Thoracic aorta (tissue), 2 donors: ENCODE measurements around the gene BNIP1. TPM values are rescaled to one million over a fixed set of nuclear protein-coding genes. Genes with fewer than 3 reads are reported as not detected.
"Not testable (repeated sequence)": the region's sequence is repeated elsewhere in the genome, so short reads cannot be mapped to it uniquely, and the experiment has no call there.

Source experiments
- ATAC-seq: fragments of 150-250 bp; one replicate; pipeline ENCODE4 v1.8.0; 2017; ENCODE audit warnings: low read depth; ENCODE audit not compliant: insufficient number of reproducible peaks, low FRiP score
- DNase-seq: peaks from one replicate; pipeline ENCODE4 v3.0.0-alpha.2; 2020; ENCODE audit warnings: low spot score
- H3K27ac ChIP-seq, 2 donors: fragments of 200-600 bp; sonication (generic); 1 replicate in 1 of 2; 2 replicates in 1 of 2; pipeline ENCODE4 v1.5.1; 2016; ENCODE audit warnings: mild to moderate bottlenecking in 2 of 2, moderate library complexity in 2 of 2
- H3K27me3 ChIP-seq: fragments of 200-600 bp; sonication (generic); replicated peaks from 2 replicates; pipeline ENCODE4 v1.6.0; 2016; ENCODE audit warnings: mild to moderate bottlenecking; ENCODE audit not compliant: insufficient read depth
- H3K36me3 ChIP-seq: fragments of 200-600 bp; sonication (generic); one replicate; pipeline ENCODE4 v1.5.1; 2016
- H3K4me1 ChIP-seq, 2 donors: fragments of 200-600 bp; sonication (generic); 1 replicate in 1 of 2; 2 replicates in 1 of 2; pipeline versions ENCODE4 v1.5.1 to v1.6.0; 2016; ENCODE audit warnings: low read depth in 2 of 2, mild to moderate bottlenecking in 1 of 2; ENCODE audit not compliant: control insufficient read depth in 1 of 2
- H3K4me3 ChIP-seq: fragments of 200-600 bp; sonication (generic); 2 replicates; pipeline ENCODE4 v1.5.1; 2016; ENCODE audit warnings: mild to moderate bottlenecking
- H3K9me3 ChIP-seq: fragments of 200-600 bp; sonication (generic); 2 replicates; pipeline ENCODE4 v1.5.1; 2016
- CTCF ChIP-seq: fragments of 200-600 bp; sonication (generic); IDR thresholded peaks from one replicate; pipeline ENCODE4 v1.5.1; 2019; ENCODE audit warnings: antibody characterized with exemption
- total RNA-seq, 2 donors: library from RNA; depleted of rRNA; stranded (reverse); fragments of >200 nt; gene quantifications; one replicate each; pipeline versions ENCODE4 v1.1.0 to v1.2.3, GENCODE V29; 2016

Gene BNIP1
- total RNA-seq, 2 donors from 2014 or later: 4.9 to 7.8 TPM

- Histone ChIP-seq H3K4me3 (no peak overlapping the region), H3K27me3 (no peaks in the 10 kb centered on the region), H3K27ac (no peak overlapping the region), H3K9me3 (no peaks in the 10 kb centered on the region), H3K36me3 (peaks cover 15% of the 10 kb centered on the region), H3K4me1 (no peaks in the 10 kb centered on the region)
- DNase-seq (no peak), ATAC-seq (no peak)
- no peak for TF ChIP-seq CTCF
These were observed 9.5 kb downstream of the BNIP1 start for GRCh38 chr5:173153842-173154241.

- H3K36me3 ChIP-seq: peaks cover 14% of the 10 kb centered on the region
- H3K4me1 ChIP-seq, DNase-seq, H3K27me3 ChIP-seq, H3K9me3 ChIP-seq, H3K4me3 ChIP-seq, ATAC-seq, H3K27ac ChIP-seq: not testable (repeated sequence)
These were observed 10.3 kb downstream of the BNIP1 start for GRCh38 chr5:173154619-173155018.

GRCh38 chr5:173155912-173156311 lies 11.6 kb downstream of the BNIP1 start:
- Histone ChIP-seq H3K4me3 (no peak overlapping the region), H3K27ac (no peak overlapping the region), H3K4me1 (no peaks in the 10 kb centered on the region), H3K27me3 (no peaks in the 10 kb centered on the region), H3K36me3 (peaks cover 25% of the 10 kb centered on the region), H3K9me3 (no peaks in the 10 kb centered on the region)
- no peak for ATAC-seq
- no peak for TF ChIP-seq CTCF
- no peak for DNase-seq

- ATAC-seq: no peak
- Histone ChIP-seq H3K27ac (no peak overlapping the region), H3K4me1 (no peaks in the 10 kb centered on the region), H3K4me3 (no peak overlapping the region), H3K36me3 (peaks cover 33% of the 10 kb centered on the region), H3K27me3 (no peaks in the 10 kb centered on the region), H3K9me3 (no peaks in the 10 kb centered on the region)
- no peak for DNase-seq
- TF ChIP-seq CTCF: no peak
These were observed 14.0 kb downstream of the BNIP1 start for GRCh38 chr5:173158366-173158765.

GRCh38 chr5:173159256-173159655 lies 14.9 kb downstream of the BNIP1 start:
- no peaks in the 10 kb centered on the region for H3K4me1 ChIP-seq
- no peaks in the 10 kb centered on the region for H3K27me3 ChIP-seq
- peaks cover 34% of the 10 kb centered on the region for H3K36me3 ChIP-seq
- H3K27ac ChIP-seq: no peak overlapping the region
- no peaks in the 10 kb centered on the region for H3K9me3 ChIP-seq
- no peak for DNase-seq
- H3K4me3 ChIP-seq: no peak overlapping the region
- no peak for ATAC-seq
- TF ChIP-seq CTCF: no peak

GRCh38 chr5:173161148-173161547 lies 16.8 kb downstream of the BNIP1 start:
- H3K27me3 ChIP-seq: no peaks in the 10 kb centered on the region
- peaks cover 30% of the 10 kb centered on the region for H3K36me3 ChIP-seq
- H3K4me1 ChIP-seq: no peaks in the 10 kb centered on the region
- no peak overlapping the region for H3K4me3 ChIP-seq
- no peak for TF ChIP-seq CTCF
- DNase-seq: no peak
- no peak for ATAC-seq
- H3K9me3 ChIP-seq: no peaks in the 10 kb centered on the region
- H3K27ac ChIP-seq: no peak overlapping the region
